HUDEP-2 (cell line): ENCODE results near the gene NKX6-1.
A peak's percentile ranks its signal among the peaks of the same experiment; 100 is the strongest.

ENCODE experiments used
- DNase-seq, 76 experiments: peaks; one replicate each; lab custom pipeline; 2025; ENCODE audit not compliant: unreplicated experiment in 76 of 76; lab: John Stamatoyannopoulos, UW

Gene NKX6-1

DNA sequence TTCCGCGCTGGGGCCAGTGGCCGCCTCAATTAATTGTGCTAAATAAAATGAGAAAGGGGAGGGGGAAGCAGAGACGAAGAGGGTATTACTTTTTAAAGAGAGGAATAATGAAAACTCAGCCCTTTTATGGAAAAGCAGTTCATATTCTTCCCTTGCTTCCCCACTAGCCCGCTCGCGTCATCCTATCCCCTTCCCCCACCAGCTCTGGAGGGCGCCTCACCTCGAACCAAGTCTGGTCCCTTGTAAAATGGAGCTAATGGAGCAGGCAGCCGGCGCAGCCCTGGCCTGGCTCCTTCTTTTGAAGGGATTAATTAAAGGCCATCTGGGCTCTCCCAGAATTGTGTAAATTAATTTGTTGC, 511 bp upstream of the NKX6-1 start:
- DNase-seq, result no peak

DNA sequence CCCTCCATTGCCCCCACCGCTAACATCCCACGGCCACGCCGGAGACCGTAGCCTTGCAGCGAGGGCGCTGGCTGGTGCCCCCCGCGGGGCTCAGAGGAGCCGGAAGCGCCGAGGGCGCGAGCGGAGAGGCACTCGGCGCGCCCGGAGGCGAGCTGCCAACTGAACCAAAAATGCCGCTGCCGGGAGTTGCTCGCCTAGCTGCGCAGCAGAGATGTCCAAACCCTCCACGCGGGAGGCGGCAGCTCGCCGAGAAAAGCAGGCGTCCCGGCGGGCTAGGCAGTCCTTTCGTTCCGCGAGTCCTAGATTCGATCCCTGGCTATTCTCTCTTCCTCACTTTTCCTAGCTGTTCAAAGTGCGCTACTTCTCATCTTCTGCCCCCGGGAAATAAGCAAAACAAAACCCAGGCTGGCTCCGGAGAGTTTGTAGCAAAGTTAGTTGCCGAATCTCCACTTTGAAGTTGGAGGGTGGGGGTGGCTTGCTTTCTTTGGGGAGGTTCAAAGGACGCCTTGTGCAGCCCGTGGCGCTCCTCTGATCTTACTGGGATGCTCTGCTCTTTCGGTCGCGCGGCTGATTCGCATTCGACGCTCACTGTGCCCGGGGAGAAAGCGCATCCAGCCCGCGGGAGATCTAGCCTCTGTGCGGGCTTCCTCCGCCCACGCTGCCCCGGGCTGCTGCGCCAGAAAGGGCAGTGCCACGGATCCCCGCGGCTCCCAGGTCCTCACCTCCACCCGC, 723 bp downstream of the NKX6-1 start:
- peak in 14 of 76 experiments; percentile 3 to 22 (median 8) for DNase-seq

DNA sequence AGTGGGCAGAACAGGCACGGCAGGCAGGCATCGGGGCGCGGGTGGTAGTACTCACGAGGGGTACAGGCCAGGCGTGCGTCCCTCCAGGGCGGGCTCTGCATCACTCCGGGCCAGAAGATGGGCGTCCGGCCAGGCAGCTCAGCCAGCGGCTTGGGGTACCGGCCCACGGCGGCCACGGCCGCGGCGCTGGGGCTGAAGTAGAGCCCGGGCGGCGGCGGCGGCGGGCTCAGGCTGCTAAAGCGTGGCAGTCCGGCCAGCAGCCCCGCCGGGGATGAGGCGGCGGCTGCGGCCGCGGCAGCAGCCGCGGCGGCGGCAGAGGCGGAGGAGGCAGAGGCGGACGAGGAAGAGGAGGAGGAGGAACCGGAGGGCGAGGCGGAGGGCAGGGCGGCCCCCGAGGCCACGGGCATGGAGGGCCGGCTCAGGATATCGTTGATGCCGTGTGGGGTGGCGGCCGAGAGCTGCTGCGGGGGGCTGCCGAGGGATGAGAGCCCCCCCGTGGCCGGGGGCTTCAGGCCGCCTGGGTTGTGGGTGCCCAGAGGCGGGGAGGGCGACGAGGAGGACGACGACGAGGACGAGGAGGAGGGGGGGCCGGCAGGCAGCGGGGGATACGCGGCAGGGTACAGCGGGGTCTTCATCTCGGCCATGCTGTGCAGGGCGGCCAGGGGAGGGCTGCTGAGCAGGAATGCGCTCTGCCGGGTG, 1.4 kb downstream of the NKX6-1 start:
- no peak for DNase-seq

DNA sequence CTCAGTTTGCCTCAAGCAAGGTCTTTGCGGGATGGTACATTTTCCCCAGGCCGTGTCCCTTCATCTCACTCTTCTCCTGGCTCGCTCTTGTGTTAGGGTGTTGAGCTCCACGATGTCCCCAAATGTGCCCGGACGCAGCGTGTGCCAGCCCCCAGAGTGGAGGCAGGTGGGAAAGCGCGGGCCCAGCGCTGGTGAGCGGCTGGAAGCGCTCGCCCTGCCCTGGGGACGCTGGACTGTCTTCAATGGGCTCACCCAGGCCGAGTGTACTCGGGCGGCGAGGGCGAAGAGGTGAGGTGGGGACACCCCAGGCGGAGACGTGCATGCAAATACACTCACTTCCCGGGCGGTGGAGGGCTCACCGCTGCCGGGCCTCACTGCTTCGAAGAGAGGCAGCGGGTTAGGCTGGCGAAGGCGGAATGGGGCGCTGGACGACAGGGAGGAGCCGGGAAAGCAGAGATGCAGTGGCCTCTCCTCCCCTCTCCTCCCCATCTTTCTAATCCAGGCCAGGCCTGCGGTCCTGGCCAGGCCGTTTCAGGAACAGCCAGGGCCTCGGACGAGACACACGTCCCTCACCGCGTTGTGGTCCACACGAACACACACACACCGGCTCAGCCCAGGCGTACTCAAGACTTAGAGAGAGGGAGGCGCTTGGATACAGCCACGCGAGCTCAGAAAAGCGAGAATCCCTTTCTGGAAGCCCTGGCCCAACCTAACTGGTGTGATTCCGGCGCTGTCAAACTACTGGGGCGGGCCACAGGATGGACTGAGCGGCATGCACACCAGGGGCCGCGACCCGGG, 2.2 kb downstream of the NKX6-1 start:
- DNase-seq, result no peak

DNA sequence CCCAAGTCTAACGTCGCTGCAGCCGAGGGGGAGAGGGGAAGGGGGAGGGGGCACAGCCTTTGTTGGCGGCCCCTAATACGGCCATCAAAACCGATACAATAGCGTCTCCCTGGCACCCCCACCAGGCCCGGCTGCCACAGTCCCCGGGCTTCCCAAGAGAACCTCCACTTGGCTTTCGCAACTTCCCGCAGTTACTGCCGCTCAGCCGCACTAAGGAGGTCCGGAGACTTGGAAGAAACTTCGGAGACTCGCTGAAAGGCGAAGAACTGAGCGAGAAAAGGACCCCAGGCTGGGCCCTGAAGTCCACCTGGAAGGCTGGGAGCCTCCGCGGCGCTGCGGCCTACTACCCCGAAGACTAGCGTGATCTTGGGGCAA, 2.8 kb downstream of the NKX6-1 start:
- DNase-seq, result no peak

DNA sequence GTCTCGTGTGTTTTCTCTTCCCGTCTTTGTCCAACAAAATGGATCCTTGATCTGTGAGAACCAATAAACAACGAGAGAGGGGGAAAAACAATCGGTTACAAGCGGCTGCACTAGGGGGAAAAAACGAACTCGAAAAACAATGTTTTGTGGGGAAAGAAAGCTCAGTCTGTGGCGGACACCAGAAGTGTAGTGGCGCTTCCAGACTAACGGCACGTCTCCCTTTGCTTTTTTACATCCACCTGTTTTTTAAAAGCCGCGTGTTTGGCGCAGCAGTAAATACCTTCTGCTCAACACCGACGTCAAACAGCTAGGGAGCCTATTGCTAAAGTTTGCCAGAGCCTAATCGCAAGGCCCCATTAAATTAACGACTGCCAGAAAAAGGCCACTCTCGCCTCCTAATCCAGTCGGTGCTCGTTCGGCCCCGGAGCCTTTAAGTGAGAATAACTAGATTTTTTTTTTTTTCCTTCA, 3.3 kb downstream of the NKX6-1 start:
- DNase-seq, result no peak

DNA sequence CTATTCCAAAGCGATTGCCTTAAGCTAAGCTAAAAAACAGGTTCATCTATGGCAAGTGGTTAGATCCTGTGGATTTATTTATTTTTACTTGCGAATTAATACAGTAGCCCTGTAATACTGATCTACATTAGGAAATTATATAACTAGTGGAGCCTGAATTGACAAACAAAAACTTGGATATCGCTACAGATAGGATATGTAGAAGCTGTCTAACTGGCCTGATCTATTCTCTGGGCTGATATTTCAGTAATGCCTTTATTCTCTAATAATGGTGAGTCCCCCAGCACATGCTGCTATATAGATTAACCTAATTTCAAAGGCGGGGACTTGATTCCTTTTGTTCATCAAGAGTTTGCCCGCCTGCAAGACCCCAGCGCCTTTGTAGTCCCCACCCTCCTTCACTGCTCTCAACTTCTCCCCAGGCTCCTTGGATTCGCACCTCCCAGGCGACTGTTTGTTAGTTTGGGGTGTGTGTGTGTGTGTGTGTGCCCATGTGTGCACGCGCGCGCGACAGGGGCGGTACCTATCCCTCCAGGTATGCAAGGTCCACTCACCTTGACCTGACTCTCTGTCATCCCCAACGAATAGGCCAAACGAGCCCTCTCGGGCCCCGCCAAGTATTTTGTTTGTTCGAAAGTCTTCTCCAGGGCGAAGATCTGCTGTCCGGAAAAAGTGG, 3.8 kb downstream of the NKX6-1 start:
- no peak for DNase-seq

DNA sequence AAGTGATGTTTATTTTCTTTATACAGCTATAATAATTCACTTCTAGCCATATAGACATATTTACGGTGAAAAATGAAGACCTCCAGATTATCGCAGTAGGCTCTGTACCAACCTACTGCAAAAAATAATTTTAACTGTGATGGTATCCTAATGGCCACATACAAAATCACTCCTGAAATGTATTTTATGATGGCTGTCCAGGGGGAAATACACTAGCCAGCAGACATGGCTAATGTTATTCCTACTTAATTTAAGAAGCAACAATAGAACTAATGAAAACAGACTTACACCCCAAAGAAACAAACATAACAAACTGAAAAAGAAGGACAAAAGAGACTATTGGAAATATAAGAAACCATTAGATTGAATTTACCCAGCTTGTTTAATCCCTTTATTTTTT, 4.6 kb downstream of the NKX6-1 start:
- no peak for DNase-seq

DNA sequence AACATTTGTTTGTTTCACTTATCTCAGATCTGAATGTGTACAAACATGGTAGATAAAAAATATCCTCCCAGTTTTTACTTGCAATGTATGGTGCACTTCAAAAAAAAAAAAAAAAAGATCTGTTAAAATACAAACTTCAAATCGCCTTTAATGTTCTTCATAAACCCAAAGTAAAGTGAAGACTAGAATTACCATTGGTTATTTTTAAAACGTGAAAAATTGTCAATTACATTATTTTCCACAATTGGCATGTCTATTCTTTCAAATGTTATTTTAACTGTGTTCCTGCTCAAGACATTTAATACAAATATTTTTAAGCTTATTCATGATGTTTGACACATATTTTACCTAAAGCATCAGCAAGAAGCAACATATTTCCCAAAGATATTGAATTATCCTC, 5.0 kb downstream of the NKX6-1 start:
- DNase-seq, result no peak

DNA sequence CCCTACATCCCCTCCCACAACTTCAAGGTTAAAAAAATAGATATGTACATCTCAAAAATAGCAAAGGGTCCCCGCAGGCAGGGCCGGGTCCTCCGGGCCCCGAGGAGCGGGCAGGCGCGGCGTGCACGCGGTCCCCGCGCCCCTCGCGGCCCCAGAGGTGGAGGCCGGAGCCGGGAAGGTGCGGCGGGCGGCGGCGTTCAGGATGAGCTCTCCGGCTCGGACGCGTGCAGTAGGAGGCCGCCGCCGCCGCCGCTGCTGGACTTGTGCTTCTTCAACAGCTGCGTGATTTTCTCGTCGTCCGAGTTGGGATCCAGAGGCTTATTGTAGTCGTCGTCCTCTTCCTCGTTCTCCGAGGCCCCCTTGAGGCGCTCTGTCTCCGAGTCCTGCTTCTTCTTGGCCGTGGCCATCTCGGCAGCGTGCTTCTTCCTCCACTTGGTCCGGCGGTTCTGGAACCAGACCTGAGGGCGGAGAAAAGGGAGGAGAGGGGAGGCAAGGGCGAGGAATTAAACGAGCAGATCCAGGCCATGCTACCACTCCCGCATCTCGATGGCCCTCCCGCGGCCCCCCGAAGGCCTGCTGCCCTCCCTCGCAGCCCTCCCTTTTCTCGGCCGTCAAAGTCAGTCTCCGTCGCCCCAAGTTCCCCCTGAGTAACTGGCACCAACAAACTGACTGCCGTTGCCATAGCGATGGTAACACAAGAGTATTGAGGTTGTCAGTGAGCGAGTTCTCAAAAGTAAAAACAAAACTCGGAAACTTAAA, 5.8 kb downstream of the NKX6-1 start:
- no peak for DNase-seq

DNA sequence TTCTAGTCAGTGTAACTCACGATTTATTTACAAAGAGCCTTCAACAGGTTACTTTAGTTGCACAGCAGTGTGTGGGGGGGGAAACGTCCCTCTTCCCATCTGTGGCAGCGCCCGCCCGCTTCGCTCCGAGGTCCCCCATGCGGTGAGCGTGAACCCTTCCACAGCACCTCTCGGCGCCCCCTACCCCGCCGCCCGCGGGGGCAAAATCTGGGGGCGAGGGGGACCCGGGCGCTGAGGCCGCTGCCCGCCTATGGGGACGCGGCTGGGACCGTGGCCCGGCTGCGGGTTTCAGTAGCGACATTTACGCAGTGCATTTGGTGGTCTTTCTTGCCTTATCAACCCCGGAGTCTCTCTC, 6.4 kb downstream of the NKX6-1 start:
- DNase-seq, result no peak

DNA sequence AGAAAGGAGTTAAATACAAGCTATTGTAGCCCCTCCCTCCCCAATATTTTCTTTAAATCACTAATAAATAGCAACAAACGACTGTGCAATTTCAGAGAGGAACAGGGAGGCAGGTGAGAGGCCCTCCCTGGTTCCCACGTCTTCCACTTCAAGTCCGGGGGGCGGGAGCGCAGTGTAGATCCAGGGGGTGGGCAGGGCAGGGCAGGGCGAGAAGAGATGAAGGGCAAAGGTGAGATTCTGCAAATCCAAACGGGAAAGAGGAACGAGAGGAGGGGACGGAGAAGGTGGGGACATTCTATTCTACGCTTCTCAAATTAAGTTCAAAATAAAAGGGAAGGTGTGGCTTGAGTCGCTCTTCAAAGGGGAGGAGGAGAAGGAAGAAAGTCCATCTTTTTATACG, 6.8 kb downstream of the NKX6-1 start:
- DNase-seq, result no peak

DNA sequence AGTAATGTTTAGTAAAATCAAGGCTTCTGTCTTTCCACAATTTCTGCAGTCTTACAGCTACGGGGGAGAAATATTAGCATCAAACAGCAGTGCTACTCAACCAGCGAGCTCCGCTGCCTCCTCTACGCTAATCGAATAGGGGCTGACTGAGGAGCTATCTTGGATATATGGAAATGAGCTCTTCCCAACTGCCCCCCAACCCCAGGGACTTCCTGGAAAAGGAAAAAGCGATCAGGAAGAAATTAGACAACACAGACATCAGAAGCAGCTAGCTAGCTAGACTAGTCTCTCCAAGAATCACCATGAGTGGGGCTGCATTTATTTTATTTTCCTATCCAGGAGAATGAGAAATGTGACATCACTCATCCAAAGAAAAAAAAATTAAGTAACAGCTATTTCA, 7.6 kb downstream of the NKX6-1 start:
- no peak for DNase-seq

DNA sequence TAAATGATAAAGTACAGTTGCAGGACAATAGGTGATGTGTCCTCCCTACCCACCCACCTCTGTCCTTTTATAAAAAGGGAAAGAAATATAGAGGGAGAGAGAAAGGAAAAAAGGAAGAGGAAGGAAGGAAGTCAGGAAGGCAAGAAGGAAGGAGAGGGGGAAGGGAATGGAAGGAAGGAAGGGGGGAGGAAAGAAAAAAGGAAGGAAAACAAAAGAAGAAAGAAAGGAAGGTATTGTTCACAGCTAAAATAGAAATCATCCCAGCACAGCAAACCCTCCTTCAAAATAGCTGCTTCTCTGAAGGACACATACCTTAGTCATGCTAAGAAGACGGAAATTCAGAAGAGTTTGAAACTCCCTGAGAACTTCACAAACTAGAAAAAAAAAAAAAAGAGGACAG, 8.4 kb downstream of the NKX6-1 start:
- no peak for DNase-seq

DNA sequence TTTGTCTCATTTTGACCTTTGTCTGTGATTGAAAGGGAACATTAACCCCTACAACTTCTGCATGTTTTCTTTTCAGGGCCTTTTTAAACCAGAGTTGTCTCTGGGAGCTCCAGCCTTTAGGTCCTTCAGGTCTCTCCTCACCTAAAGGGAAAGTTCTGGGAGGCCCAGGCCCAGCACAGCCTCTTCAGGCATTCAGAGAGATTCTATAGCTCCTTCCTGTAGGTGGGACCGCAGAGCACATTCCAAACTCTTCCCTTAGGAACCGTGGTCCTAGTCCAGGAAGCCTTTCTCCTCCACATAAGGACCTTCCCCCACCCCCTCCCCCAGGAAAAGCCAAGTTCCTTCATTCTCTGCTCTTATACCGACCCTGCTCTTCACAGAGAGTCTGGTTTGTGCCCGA, 14.9 kb downstream of the NKX6-1 start:
- DNase-seq, result no peak

DNA sequence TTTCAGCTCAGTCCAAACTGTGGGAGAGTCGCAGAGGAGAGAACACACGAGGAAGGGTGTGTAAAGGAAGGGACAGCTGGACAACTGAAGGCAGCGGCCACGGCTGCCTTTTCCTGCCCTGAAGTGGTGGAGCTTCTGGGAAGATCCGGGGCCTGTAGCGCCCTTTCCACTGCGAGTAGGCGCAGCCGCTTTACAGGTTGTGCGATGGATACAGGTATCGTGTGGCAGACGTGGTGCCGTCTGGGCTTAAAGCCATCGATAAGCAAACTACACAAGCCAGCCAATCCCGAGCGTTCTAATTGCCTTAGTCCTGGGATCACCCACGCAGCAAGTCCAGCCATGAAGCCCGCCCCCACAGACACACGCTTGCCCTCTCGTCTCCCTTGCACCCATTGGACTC, 15.4 kb downstream of the NKX6-1 start:
- DNase-seq, result no peak

DNA sequence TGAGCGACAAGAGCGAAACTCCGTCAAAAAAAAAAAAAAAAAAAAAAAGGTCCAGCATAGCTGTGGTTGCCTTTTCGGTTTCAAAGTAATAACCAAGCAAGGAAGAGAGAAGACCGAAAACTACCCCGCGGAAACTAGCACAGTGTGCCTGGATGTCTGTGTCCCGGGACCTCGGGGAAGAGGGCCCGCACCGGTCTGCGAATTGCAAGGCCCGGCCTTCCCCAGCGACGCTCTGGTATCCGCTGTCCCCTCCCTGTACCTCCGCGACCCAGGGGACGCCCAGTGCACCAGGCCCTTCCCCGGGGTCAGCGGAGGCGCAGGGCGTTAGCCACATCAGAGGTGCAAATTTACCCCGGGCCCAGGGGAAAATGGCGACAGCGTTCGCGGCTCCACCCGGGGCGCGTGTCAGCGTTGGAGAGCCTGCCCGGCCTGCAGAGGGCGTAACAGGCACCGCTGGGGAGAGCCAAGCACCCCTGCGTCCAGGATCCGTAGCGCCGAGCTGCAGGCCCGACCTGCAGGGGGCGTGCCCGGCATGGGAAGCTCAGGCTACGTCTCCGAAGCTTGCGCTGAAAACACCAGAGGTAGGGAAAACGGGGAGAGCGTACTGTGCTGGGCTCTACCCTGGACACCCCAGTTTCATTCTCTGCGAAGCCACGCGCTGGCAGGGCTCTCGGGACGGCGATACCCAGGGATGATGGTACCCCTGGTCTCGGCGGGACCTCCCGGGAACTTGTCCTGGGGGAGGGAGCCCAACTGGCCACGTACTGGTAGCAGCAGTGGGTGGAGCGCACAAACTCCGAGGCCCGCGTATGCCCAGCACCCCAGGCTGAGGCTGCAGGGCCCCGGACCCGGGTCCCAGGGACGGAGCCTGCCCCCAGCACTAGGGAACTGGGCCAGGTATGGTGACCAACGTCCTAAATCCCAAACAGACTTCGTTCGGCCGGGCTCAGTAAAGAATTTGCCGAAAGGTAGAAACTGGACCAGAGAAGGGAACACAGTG, 16.2 kb downstream of the NKX6-1 start:
- peak in 20 of 76 experiments; percentile 0 to 31 (median 10) for DNase-seq

DNA sequence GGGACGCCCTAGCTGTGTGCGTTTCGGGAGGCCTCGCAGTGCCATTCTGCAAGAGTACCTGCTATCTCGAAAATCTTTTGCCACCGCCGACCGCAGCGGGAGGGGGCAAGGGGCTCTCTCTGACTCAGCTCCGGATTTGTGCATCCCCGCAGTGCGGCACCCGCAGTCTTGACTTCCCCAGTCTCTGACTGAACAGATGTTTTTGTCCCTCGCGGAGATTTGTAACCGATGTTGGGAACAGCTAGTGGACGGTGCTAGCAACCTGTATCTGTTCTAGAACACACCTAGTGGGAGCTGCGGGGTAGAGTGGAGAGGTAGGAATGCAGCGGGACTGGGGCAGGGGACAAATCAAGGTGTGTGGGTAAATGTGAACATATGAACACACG, 17.2 kb downstream of the NKX6-1 start:
- no peak for DNase-seq

DNA sequence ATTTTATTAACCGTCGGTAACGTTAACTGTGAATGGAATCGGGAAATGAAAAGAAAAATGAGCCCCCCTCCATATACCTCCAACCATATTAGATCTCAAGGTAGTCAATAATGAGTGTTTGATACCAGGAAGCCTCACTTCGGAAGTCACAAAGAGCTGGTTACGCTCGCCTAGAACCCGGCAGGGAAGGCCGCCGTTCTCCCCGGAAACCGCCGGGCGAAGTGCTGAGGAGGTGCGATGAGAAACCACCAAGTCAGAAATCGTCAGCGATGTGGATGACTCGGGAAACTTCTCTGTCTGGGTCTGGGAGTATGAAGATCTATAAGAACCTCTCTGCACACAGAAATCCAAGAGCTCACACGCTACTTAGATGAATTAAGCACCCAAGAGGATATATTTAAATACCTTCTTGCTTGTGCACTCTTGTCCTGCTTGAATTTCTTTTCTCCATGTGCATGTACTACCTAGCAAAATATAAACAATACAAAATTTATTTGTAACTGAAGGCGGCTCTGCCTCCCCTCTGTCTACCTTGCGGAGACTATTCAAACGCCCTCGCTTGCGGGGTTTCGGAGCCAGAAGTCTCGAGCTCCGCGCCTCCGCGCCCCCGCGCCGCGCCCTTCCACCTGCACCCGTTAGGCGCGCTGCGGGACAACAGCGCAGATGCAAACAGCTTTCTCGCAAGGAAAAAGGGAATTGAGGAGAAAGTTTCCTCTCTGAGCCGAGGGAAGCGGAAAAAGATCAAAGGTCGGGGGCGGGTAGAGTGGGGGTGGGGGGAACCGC, 17.8 kb downstream of the NKX6-1 start:
- DNase-seq, result no peak
